Activated CD4-positive, alpha-beta T cell treated with anti-CD3 and anti-CD28 coated beads for 36 hours (primary cell): ENCODE measurements around the gene C1RL. TPM values are rescaled to one million over a fixed set of nuclear protein-coding genes. Genes with fewer than 3 reads are reported as not detected.

ENCODE experiments used
- ATAC-seq: fragments of 200-7000 bp; cut with Tn5 transposase; one replicate; pipeline ENCODE4 v1.10.0; 2021; ENCODE audit warnings: mild to moderate bottlenecking, moderate library complexity
- CTCF ChIA-PET: fragments of 350-600 bp; sonication (Branson Sonifier 250); formaldehyde crosslinking; loops from one replicate; lab custom pipeline; 2021; ENCODE audit warnings: antibody characterized with exemption; lab: Charles Lee
- POLR2A ChIA-PET: fragments of 350-600 bp; sonication (Branson Sonifier 250); formaldehyde crosslinking; loops from one replicate; lab custom pipeline; 2021; ENCODE audit warnings: antibody characterized with exemption, inconsistent platforms; lab: Charles Lee
- DNase-seq: peaks from one replicate; pipeline ENCODE4 v3.0.0-alpha.2; 2020
- H3K27ac Mint-ChIP-seq: one replicate; pipeline ENCODE4 v1.8.0; 2021; ENCODE audit warnings: mixed read lengths
- H3K27me3 Mint-ChIP-seq: one replicate; pipeline ENCODE4 v1.8.0; 2021; ENCODE audit warnings: mixed read lengths
- H3K36me3 Mint-ChIP-seq: one replicate; pipeline ENCODE4 v1.8.0; 2021; ENCODE audit warnings: low read depth, mixed read lengths
- H3K4me1 Mint-ChIP-seq: one replicate; pipeline ENCODE4 v1.8.0; 2021; ENCODE audit warnings: mixed read lengths
- H3K4me3 Mint-ChIP-seq: one replicate; pipeline ENCODE4 v1.8.0; 2021; ENCODE audit warnings: mild to moderate bottlenecking, moderate library complexity, mixed read lengths
- H3K9me3 Mint-ChIP-seq: one replicate; pipeline ENCODE4 v1.8.0; 2021; ENCODE audit warnings: low read depth, mixed read lengths
- intact Hi-C, 2 experiments: fragments of 100-400 bp; cut with DNase I in 1 of 2; cut with micrococcal nuclease in 1 of 2; formaldehyde crosslinking; loops; one replicate each; pipeline versions ENCODE4 v1.14.2 to v1.15.1; 2022 to 2024; cut with DNase I, micrococcal nuclease
- total RNA-seq, 2 experiments: library from RNA; stranded (reverse); gene quantifications; one replicate each; pipeline ENCODE4 v1.2.3, GENCODE V29; 2021

The C1RL gene
- total RNA-seq, 2 experiments from 2014 or later = 17.3 to 18.9 TPM

- Mint-ChIP-seq H3K36me3 (no peaks in the 10 kb centered on the region), H3K9me3 (no peaks in the 10 kb centered on the region), H3K4me1 (peaks cover 8% of the 10 kb centered on the region), H3K27ac (no peak overlapping the region), H3K4me3 (no peak overlapping the region), H3K27me3 (peaks cover 2% of the 10 kb centered on the region)
- ChIA-PET POLR2A (no interaction called here), CTCF (no interaction called here)
- ATAC-seq = no peak
- DNase-seq = no peak
- intact Hi-C loops = no loop called here
These were observed 62.5 kb downstream of the C1RL start for GRCh38 chr12:7046383-7047105.

DNA sequence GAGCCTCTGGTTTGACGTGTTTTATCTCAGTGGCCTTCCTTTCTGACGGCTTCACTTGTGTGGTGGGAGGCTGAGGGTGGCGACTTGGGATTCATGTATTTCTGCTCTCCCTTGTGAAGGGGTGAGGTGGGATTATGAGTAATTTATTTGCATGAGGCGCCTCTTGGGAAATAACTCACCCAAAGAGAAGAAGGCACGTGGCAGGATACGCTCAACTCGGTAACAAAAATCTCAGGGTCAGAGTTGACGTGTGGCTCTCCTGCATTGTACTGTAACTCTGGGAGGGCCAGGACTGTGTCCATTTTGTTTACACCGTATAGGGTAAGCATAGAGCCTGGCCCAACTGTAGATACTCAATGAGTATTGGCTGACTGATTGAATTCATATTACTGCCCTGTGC is 63.1 kb downstream of the C1RL start:
- ChIA-PET CTCF (no interaction called here), POLR2A (no interaction called here)
- intact Hi-C loops = no loop called here
- H3K9me3 Mint-ChIP-seq = no peaks in the 10 kb centered on the region
- H3K27me3 Mint-ChIP-seq = no peaks in the 10 kb centered on the region
- no peak overlapping the region for H3K4me3 Mint-ChIP-seq
- no peaks in the 10 kb centered on the region for H3K36me3 Mint-ChIP-seq
- DNase-seq (no peak), ATAC-seq (no peak)
- no peak overlapping the region for H3K27ac Mint-ChIP-seq
- H3K4me1 Mint-ChIP-seq = peaks cover 8% of the 10 kb centered on the region

Other genes starting within 250 kb of the C1RL start
- gene TPI1, start 241.7 kb downstream of the C1RL start, total RNA-seq = 1,000 to 10,000 TPM; 1,824 to 2,753 TPM
- gene SPSB2, start 235.9 kb downstream of the C1RL start, total RNA-seq = 1 to 10 TPM; 1.7 to 2.2 TPM
- gene LRRC23, start 204.4 kb downstream of the C1RL start, total RNA-seq = 1 to 10 TPM; 6.4 to 7.0 TPM
- gene ENO2, start 194.6 kb downstream of the C1RL start, total RNA-seq = 100 to 1,000 TPM; 301 to 317 TPM
- gene ATN1, start 181.3 kb downstream of the C1RL start, total RNA-seq = 10 to 100 TPM; 32.2 to 32.4 TPM
- not detected for gene RNU7-1, start 165.4 kb downstream of the C1RL start, total RNA-seq
- gene C12orf57, start 165.2 kb downstream of the C1RL start, total RNA-seq = 100 to 1,000 TPM; 189 to 208 TPM
- gene PTPN6, start 157.9 kb downstream of the C1RL start, total RNA-seq = 100 to 1,000 TPM; 335 to 483 TPM
- 100 to 1,000 TPM; 398 to 502 TPM for gene PHB2, start 138.6 kb downstream of the C1RL start, total RNA-seq
- gene EMG1, start 138.3 kb downstream of the C1RL start, total RNA-seq = 100 to 1,000 TPM in 1 of 2 experiments, 10 to 100 TPM in 1; 85.0 to 106 TPM
- gene LPCAT3, start 90.7 kb downstream of the C1RL start, total RNA-seq = 10 to 100 TPM; 20.8 to 28.0 TPM
- 1 to 10 TPM; 2.4 to 2.8 TPM for gene C1S, start 48.5 kb downstream of the C1RL start, total RNA-seq
- 1 to 10 TPM; 1.4 to 2.2 TPM for gene C1R, start 16.8 kb downstream of the C1RL start, total RNA-seq
- gene RBP5, start 19.7 kb upstream of the C1RL start, total RNA-seq = not detected
- gene CLSTN3, start 21.2 kb upstream of the C1RL start, total RNA-seq = 10 to 100 TPM; 28.2 to 37.9 TPM
- gene PEX5, start 80.5 kb upstream of the C1RL start, total RNA-seq = 10 to 100 TPM; 25.4 to 38.8 TPM
- not detected for gene ACSM4, start 194.9 kb upstream of the C1RL start, total RNA-seq